HepG2 (cell line): ENCODE data around the gene TUBB2B. TPM values are rescaled to one million over a fixed set of nuclear protein-coding genes. Genes with fewer than 3 reads are reported as not detected.

Experiments
- ATAC-seq: fragments of 200-7000 bp; cut with Tn5 transposase; 3 replicates; pipeline ENCODE4 v1.9.1; 2020; ENCODE audit warnings: mild to moderate bottlenecking, moderate library complexity
- BruUV-seq: library from RNA; stranded (reverse); fragments of 400-500 nt; replicated peaks from 2 replicates; lab custom pipeline; 2021; lab: Mats Ljungman, UMichigan
- CTCF ChIA-PET: fragments of 300-600 bp; formaldehyde crosslinking; extraction: SDS; loops from one replicate; lab custom pipeline; 2021; ENCODE audit warnings: low total read pairs, inconsistent platforms, low intra/inter-chr PET ratio; lab: Yijun Ruan, JAX
- POLR2A ChIA-PET: fragments of 350-600 bp; sonication (Branson Sonifier 250); formaldehyde crosslinking; loops from one replicate; lab custom pipeline; 2020; ENCODE audit warnings: antibody characterized with exemption, inconsistent platforms; lab: Yijun Ruan, JAX
- DNase-seq: peaks from one replicate; pipeline ENCODE4 v3.0.0-alpha.2; 2015; ENCODE audit warnings: low spot score
- FAIRE-seq: peaks from 3 replicates; lab custom pipeline; 2011; peaks lifted over from hg19 to GRCh38; lab: Jason Lieb, UNC
- H2AFZ ChIP-seq: one replicate; pipeline ENCODE4 v1.6.1; 2011; ENCODE audit warnings: low read length, inconsistent platforms
- H3K27ac ChIP-seq: fragments of 300-600 bp; 3 replicates; pipeline ENCODE4 v1.8.0; 2011; ENCODE audit warnings: mixed run types, mild to moderate bottlenecking, mixed read lengths, low read length, inconsistent platforms; ENCODE audit not compliant: insufficient read depth; ENCODE audit errors: extremely low read length
- H3K27me3 ChIP-seq, 2 experiments: fragments of 200-600 bp in 1 of 2; 2 replicates in 1 of 2; 3 replicates in 1 of 2; pipeline versions ENCODE4 v1.6.0 to v1.8.0; 2011; ENCODE audit warnings: low read length in 2 of 2, mild to moderate bottlenecking in 2 of 2, moderate library complexity in 2 of 2, inconsistent platforms in 1 of 2; ENCODE audit not compliant: insufficient read depth in 2 of 2, control insufficient read depth in 1 of 2
- H3K36me3 ChIP-seq, 2 experiments: fragments of 200-600 bp in 1 of 2; replicated peaks in 1 of 2; 2 replicates in 1 of 2; 3 replicates in 1 of 2; pipeline versions ENCODE4 v1.5.1 to v1.8.0; 2011; ENCODE audit warnings: low read length in 2 of 2, inconsistent platforms in 1 of 2; ENCODE audit not compliant: insufficient read depth in 2 of 2, control insufficient read depth in 1 of 2
- H3K4me1 ChIP-seq: 2 replicates; pipeline ENCODE4 v1.5.1; 2012; ENCODE audit warnings: low read length, inconsistent platforms; ENCODE audit not compliant: insufficient read depth
- H3K4me2 ChIP-seq: 2 replicates; pipeline ENCODE4 v1.6.0; 2011; ENCODE audit warnings: low read depth, low read length, inconsistent platforms
- H3K4me3 ChIP-seq, 3 experiments: fragments of 200-600 bp in 1 of 3; sonication (generic), shearing (Covaris generic) in 1 of 3; replicated peaks in 1 of 3; 2 replicates each; pipeline ENCODE4 v1.5.1; 2011 to 2016; ENCODE audit warnings: low read length in 3 of 3, inconsistent platforms in 2 of 3, low read depth in 2 of 3, mild to moderate bottlenecking in 2 of 3, control low read depth in 1 of 3, mixed read lengths in 1 of 3; ENCODE audit not compliant: insufficient read depth in 1 of 3
- H3K79me2 ChIP-seq: one replicate; pipeline ENCODE4 v1.6.1; 2011; ENCODE audit warnings: low read length, inconsistent platforms; ENCODE audit not compliant: insufficient read depth
- H3K9ac ChIP-seq: 2 replicates; pipeline ENCODE4 v1.6.0; 2011; ENCODE audit warnings: mild to moderate bottlenecking, low read depth, low read length, inconsistent platforms; ENCODE audit not compliant: insufficient read depth
- H3K9me3 ChIP-seq: 2 replicates; pipeline ENCODE4 v1.5.1; 2012; ENCODE audit warnings: mild to moderate bottlenecking, low read length
- H4K20me1 ChIP-seq: 2 replicates; pipeline ENCODE4 v1.6.0; 2011; ENCODE audit warnings: inconsistent platforms, mild to moderate bottlenecking, low read length, moderate library complexity; ENCODE audit not compliant: insufficient read depth
- ARID2 ChIP-seq: sonication (generic); formaldehyde crosslinking; IDR thresholded peaks from 2 replicates; pipeline ENCODE4 v1.8.1; 2022; ENCODE audit warnings: mild to moderate bottlenecking, missing genetic modification reagents, borderline replicate concordance
- ESRRA ChIP-seq: sonication (generic); formaldehyde crosslinking; IDR thresholded peaks from 2 replicates; pipeline ENCODE4 v1.5.1; 2020; ENCODE audit warnings: mild to moderate bottlenecking, low read depth, missing genetic modification reagents
- IKZF5 ChIP-seq: IDR thresholded peaks from 2 replicates; pipeline ENCODE4 v1.6.1; 2018; ENCODE audit warnings: missing genetic modification reagents, mild to moderate bottlenecking, missing compliant biosample characterization
- JUN ChIP-seq: sonication (generic); formaldehyde crosslinking; IDR thresholded peaks from 2 replicates; pipeline ENCODE4 v1.4.0; 2020; ENCODE audit warnings: mild to moderate bottlenecking, missing genetic modification reagents
- TCF7 ChIP-seq: sonication (generic); IDR thresholded peaks from 2 replicates; pipeline ENCODE4 v1.6.1; 2016; ENCODE audit warnings: antibody characterized with exemption, low read depth
- ZNF280D ChIP-seq: sonication (generic); formaldehyde crosslinking; IDR thresholded peaks from 2 replicates; pipeline ENCODE4 v1.5.1; 2020; ENCODE audit warnings: mild to moderate bottlenecking, missing genetic modification reagents
- ZNF552 ChIP-seq: sonication (generic); formaldehyde crosslinking; IDR thresholded peaks from 2 replicates; pipeline ENCODE4 v1.9.0; 2022; ENCODE audit warnings: missing genetic modification reagents, mild to moderate bottlenecking, borderline replicate concordance
- ZNF589 ChIP-seq: sonication (generic); formaldehyde crosslinking; conservative IDR thresholded peaks from 2 replicates; pipeline ENCODE4 v1.8.0; 2022; ENCODE audit warnings: mild to moderate bottlenecking, moderate library complexity, missing genetic modification reagents
- ZNF607 ChIP-seq: sonication (generic); formaldehyde crosslinking; IDR thresholded peaks from 2 replicates; pipeline ENCODE4 v1.5.1; 2020; ENCODE audit warnings: missing genetic modification reagents, mild to moderate bottlenecking, borderline replicate concordance
- ZNF639 ChIP-seq: conservative IDR thresholded peaks from 2 replicates; pipeline ENCODE4 v1.6.1; 2018; ENCODE audit warnings: missing genetic modification reagents
- WGBS: methylation state at CpG from one replicate; pipeline ENCODE4 v1.1.6; 2017; ENCODE audit warnings: low lambda C conversion rate; 5-methylcytosine and 5-hydroxymethylcytosine counted together
- in situ Hi-C: cut with HindIII; loops from 2 replicates; pipeline ENCODE4 v1.10.0; 2017; ENCODE audit warnings: low pct_unique_long_range_greater_than_20kb; ENCODE audit not compliant: extremely low pct_ligation_motif_present
- intact Hi-C: fragments of 100-400 bp; cut with micrococcal nuclease; formaldehyde crosslinking; loops from one replicate; pipeline ENCODE4 v1.10.0; 2022; ENCODE audit not compliant: unreplicated experiment
- polyA plus RNA-seq, 8 experiments: library from polyadenylated mRNA; depleted of rRNA in 3 of 8; stranded (reverse) in 7 of 8; unstranded in 1 of 8; fragments of >200 nt; fragmentation: Illumina TruSeq in 4 of 8; extraction: Trizol in 4 of 8; gene quantifications; 2 replicates each; pipeline versions ENCODE4 v1.2.1 to v1.2.3, GENCODE V29; 2011 to 2016; ENCODE audit warnings: low read depth in 4 of 8, missing spikeins in 1 of 8, mixed read lengths in 1 of 8; ENCODE audit not compliant: insufficient read depth in 1 of 8
- total RNA-seq, 5 experiments: library from RNA; depleted of rRNA; stranded (reverse); fragments of >200 nt; fragmentation: Illumina TruSeq; extraction: Trizol; gene quantifications; 2 replicates each; pipeline ENCODE4 v1.2.3, GENCODE V29; 2016; ENCODE audit warnings: low read depth in 1 of 5
- TF ChIP-seq, protein P1 (sequence below): sonication (generic); formaldehyde crosslinking; IDR thresholded peaks from 2 replicates; pipeline ENCODE4 v1.4.0; 2020; ENCODE audit warnings: missing genetic modification reagents; ENCODE audit errors: not compliant biosample characterization
- TF ChIP-seq, protein P2 (sequence below): sonication (generic); formaldehyde crosslinking; IDR thresholded peaks from 2 replicates; pipeline ENCODE4 v1.8.0; 2023; ENCODE audit warnings: mild to moderate bottlenecking, missing genetic modification reagents
- TF ChIP-seq, protein P3 (sequence below): IDR thresholded peaks from 2 replicates; pipeline ENCODE4 v1.6.1; 2016
- TF ChIP-seq, protein P4 (sequence below): sonication (generic); formaldehyde crosslinking; IDR thresholded peaks from 2 replicates; pipeline ENCODE4 v1.8.0; 2022; ENCODE audit warnings: mild to moderate bottlenecking, missing genetic modification reagents, moderate library complexity

TUBB2B gene
- total and polyA plus RNA-seq, 2 of the 13 experiments (the other 11 are each of a cell fraction or from before 2014, with no cell fraction given): 10.3 to 23.6 TPM

GRCh38 chr6:3249821-3250220, 22.4 kb upstream of the TUBB2B start:
- H2AFZ ChIP-seq: no peak overlapping the region
- H3K9ac ChIP-seq: no peak overlapping the region
- H3K27ac ChIP-seq: no peak overlapping the region
- no peak for ATAC-seq
- no peaks in the 10 kb centered on the region for H3K9me3 ChIP-seq
- H3K4me3 ChIP-seq: no peak overlapping the region
- DNase-seq: no peak
- H3K4me2 ChIP-seq: no peak overlapping the region
- peaks cover 1 to 43% of the 10 kb centered on the region in 2 experiments; a peak in 3 of 5 replicates for H3K27me3 ChIP-seq
- CTCF ChIA-PET: interaction anchor here (2.5 kb wide), 1 partner anchor 124 kb away, joined by 20 read pairs; no protein-coding TSS in a partner anchor
- 76% methylated on average over 3 of the region's 3 CpGs for WGBS
- intact Hi-C loops (loop anchor here (2.0 to 5.0 kb wide), 4 partner anchors 43 to 253 kb away; partner anchors contain the start of genes BPHL and NQO2), in situ Hi-C loops (loop anchor here (5.0 to 10.0 kb wide), 2 partner anchors 113 to 255 kb away; partner anchors contain the start of gene NQO2)
- H3K36me3 ChIP-seq: no peaks in the 10 kb centered on the region
- peaks cover 59% of the 10 kb centered on the region for H3K4me1 ChIP-seq
- H3K79me2 ChIP-seq: no peaks in the 10 kb centered on the region
- H4K20me1 ChIP-seq: no peaks in the 10 kb centered on the region
- no peak for FAIRE-seq
- no TSS peak for BruUV-seq
- POLR2A ChIA-PET: interaction anchor here (1.4 to 3.4 kb wide), 2 partner anchors 19 to 21 kb away, joined by 3 to 19 read pairs; no protein-coding TSS in a partner anchor
- TF ChIP-seq ZNF280D (CRISPR knock-in tag) (no peak), JUN (CRISPR knock-in tag) (no peak), ZNF552 (CRISPR knock-in tag) (no peak), ZNF639 (CRISPR knock-in tag) (no peak), TCF7 (no peak), IKZF5 (CRISPR knock-in tag) (no peak), ESRRA (CRISPR knock-in tag) (no peak), ZNF607 (no peak), ARID2 (CRISPR knock-in tag) (no peak), ZNF589 (CRISPR knock-in tag) (no peak)
- TF ChIP-seq, protein P1, sequence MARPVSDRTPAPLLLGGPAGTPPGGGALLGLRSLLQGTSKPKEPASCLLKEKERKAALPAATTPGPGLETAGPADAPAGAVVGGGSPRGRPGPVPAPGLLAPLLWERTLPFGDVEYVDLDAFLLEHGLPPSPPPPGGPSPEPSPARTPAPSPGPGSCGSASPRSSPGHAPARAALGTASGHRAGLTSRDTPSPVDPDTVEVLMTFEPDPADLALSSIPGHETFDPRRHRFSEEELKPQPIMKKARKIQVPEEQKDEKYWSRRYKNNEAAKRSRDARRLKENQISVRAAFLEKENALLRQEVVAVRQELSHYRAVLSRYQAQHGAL: no peak
- TF ChIP-seq, protein P2, sequence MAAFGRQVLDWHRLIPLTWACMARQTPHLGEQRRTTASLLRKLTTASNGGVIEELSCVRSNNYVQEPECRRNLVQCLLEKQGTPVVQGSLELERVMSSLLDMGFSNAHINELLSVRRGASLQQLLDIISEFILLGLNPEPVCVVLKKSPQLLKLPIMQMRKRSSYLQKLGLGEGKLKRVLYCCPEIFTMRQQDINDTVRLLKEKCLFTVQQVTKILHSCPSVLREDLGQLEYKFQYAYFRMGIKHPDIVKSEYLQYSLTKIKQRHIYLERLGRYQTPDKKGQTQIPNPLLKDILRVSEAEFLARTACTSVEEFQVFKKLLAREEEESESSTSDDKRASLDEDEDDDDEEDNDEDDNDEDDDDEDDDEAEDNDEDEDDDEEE (CRISPR knock-in tag): no peak
- TF ChIP-seq, protein P3, sequence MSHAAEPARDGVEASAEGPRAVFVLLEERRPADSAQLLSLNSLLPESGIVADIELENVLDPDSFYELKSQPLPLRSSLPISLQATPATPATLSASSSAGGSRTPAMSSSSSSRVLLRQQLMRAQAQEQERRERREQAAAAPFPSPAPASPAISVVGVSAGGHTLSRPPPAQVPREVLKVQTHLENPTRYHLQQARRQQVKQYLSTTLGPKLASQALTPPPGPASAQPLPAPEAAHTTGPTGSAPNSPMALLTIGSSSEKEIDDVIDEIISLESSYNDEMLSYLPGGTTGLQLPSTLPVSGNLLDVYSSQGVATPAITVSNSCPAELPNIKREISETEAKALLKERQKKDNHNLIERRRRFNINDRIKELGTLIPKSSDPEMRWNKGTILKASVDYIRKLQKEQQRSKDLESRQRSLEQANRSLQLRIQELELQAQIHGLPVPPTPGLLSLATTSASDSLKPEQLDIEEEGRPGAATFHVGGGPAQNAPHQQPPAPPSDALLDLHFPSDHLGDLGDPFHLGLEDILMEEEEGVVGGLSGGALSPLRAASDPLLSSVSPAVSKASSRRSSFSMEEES (CRISPR knock-in tag): no peak
- TF ChIP-seq, protein P4, sequence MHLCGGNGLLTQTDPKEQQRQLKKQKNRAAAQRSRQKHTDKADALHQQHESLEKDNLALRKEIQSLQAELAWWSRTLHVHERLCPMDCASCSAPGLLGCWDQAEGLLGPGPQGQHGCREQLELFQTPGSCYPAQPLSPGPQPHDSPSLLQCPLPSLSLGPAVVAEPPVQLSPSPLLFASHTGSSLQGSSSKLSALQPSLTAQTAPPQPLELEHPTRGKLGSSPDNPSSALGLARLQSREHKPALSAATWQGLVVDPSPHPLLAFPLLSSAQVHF (CRISPR knock-in tag): no peak
